ENCODE measurements around the gene FRAS1.
"Not testable (repeated sequence)": the region's sequence is repeated elsewhere in the genome, so short reads cannot be mapped to it uniquely, and the experiment has no call there.

FRAS1 gene

GRCh38 chr4:78460368-78460767, 403.2 kb downstream of the FRAS1 start:
- no peak for DNase-seq

DNA sequence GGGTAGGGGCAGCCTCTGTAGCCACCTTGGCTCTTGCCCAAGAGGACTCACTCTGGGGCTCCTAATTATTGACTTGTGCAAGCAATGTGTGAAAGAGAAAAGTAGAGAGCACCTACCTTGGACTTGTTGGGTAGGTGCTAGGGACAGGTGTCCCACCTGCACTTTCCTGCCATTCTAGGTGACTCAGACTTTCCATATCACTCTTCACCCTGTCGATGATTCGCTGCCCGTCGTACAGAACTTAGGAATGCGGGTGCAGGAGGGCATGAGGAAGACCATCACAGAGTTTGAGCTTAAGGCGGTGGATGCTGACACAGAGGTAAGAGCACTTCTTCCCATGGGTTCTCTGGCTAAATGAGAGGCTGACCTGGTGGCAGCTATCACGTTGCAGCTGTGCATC, 407.1 kb downstream of the FRAS1 start:
- DNase-seq = no peak

DNA sequence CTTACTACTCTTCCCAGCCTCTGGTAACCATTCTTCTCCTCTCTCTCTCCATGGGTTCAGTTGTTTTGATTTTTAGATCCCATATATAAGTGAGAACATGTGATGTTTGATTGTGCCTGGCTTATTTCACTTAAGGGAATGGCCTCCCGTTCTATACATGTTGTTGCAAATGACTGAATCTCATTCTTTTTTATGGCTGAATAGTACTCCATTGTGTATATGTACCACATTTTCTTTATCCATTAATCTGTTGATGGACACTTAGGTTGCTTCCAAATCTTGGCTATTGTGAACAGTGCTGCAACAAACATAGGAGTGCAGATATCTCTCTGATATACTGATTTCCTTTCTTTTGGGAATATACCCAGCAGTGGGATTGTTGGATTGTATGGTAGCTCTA, 410.1 kb downstream of the FRAS1 start:
- DNase-seq = not testable (repeated sequence)

DNA sequence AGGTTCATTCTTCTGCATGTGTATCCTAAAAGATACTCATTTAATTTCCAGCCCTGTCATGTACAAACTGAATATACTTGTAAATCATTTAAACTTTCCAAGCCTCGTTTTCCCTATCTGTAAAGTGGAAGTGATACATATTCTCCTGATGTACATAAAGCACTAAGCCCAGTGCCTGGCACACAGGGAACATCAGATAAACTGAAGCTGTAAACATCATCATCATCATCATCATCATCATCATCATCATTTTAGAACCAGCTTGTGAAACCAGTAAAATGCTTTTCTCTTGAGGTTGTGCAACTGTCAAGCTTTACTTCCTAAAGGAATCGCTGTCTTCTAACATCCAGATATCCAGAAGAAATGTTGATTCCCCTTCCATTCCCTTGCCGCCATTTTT, 411.1 kb downstream of the FRAS1 start:
- no peak for DNase-seq

DNA sequence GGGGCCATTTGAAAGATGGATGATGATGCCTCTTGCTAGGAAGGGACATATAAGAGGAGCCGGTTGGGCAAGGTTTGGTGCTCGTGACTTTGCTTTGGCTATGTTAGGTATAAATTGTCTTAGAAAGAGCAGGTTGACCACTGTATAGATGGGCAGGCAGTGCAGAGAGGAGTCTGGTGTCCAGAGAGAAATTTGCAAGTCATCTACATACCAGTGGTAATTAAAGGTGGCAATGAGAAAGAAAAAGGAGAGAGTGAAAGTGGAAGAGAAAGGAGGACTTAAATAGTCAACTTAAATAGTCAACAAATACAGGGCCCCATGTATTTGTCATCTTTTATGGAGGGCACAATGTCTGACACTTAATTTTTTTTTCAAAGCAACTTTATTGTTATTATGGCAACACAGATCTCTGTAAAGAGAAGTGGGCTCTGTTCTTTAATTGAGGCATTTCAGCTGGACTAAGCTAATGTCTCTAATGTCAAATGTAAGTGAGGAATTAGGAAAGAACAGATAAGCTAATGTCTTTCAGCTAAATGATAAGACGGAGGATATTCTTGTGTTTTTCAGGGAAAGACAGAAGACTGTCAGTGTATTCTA, 419.1 kb downstream of the FRAS1 start:
- no peak for DNase-seq

GRCh38 chr4:78477276-78477675, 420.2 kb downstream of the FRAS1 start:
- DNase-seq = no peak

DNA sequence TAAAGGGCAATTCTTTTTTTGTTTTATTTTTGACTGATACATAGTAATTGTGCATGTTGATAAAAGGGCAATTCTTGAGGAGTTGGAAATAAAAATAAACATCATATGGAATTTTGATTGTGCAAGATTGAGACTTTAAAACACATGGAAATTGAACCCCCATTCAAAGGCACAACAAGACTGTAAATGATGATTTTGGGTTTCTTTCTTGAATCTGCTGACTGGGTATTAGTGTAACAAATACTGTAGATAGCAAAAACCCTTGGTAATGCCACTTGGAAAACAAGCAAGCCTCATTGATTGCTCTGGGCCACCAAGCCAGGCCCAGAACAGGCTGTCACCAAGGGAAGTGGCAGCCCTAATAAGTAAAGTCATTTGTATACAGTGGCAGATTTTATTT, 421.4 kb downstream of the FRAS1 start:
- no peak for DNase-seq

- no peak for DNase-seq
Observed at GRCh38 chr4:78480286-78480685, 423.2 kb downstream of the FRAS1 start.

DNA sequence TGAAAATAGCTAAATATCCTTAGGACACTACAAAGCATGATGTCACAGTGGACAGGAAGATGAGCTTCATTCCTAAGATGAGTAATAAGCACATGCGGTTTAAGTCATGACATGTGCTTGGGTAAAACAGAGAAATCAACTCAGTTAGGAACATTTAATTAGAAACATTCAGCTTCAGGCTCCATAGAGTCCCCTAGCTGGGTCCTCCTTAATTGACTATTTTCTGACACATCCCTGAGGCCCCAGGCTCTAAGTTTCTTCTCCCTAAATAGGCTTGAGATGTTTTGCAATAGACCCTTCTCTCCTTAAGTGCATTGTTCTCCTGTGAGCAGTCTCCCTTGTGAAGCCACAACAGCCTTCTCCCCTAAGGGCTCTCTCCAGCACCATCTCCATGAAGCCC, 424.1 kb downstream of the FRAS1 start:
- DNase-seq = no peak

- DNase-seq = no peak
Observed at GRCh38 chr4:78482281-78482680, 425.2 kb downstream of the FRAS1 start.

- DNase-seq = no peak
Observed at GRCh38 chr4:78483811-78484210, 426.7 kb downstream of the FRAS1 start.

DNA sequence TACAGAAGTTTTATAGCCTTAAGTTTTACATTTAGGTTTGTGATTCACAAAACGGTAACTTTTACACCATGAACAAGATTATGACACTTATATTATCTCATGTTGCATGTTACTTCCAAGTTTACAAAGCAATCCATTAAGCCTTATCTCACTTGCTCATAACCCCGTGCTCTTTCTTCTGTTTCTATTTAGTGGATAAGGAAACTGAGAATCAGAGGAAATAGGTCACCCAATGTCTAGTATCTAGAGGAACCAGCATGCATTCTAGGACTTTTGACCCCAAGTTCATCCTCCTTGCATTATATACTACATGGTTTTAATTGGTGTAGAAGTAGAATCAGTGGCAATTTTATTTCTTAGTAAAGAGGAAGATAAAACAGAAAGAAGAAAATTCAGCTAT, 427.5 kb downstream of the FRAS1 start:
- no peak for DNase-seq

DNA sequence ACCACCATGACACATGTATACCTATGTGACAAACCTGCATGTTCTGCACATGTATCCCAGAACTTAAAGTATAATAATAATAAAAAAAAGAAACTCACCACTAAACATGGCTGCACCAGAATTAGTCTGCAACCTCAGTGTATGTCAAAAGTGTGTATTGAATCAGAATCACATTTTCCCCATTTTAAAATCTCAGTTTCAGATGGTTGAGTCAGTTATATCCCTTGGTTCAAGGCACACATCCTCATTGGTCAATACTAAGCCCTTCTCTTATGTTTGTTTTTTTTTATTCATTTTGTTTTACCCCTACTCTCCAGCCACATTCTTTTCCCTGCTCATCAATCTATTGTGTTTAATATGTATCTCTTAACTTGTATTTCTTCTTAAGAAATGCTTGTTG, 436.6 kb downstream of the FRAS1 start:
- no peak for DNase-seq

GRCh38 chr4:78496021-78496643, 439.0 kb downstream of the FRAS1 start:
- DNase-seq = no peak

DNA sequence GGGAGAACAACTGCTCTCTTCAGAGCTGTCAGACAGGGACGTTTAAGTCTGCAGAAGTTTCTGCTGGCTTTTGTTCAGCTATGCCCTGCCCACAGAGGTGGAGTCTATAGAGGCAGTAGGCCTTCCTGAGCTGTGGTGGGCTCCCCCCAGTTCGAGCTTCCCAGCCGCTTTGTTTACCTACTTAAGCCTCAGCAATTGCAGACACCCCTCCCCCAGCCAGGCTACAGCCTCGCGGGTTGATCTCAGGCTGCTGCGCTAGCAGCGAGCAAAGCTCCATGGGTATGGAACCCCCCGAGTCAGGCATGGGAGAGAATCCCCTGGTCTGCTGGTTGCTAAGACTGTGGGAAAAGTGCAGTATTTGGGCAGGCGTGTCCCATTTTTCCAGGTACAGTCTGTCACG, 449.1 kb downstream of the FRAS1 start:
- not testable (repeated sequence) for DNase-seq

DNA sequence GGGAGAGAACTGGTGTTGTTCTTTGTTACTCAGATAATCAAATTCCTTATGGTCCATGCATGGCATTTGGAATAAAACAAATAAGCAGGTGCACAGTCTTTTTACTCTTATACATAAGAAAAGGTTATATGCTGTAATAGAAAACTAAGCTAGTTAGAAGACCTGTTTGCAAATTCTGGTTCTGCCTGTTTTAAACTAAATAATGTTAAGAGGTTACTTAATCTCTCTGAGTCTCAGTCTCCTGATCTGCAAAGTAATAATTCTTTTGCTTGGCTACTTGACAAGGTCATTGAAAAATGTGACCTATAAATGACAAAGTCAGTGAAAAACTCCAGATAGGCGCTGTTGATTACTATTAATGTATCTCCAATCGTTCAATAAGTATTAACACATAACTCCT, 451.9 kb downstream of the FRAS1 start:
- DNase-seq = no peak

DNA sequence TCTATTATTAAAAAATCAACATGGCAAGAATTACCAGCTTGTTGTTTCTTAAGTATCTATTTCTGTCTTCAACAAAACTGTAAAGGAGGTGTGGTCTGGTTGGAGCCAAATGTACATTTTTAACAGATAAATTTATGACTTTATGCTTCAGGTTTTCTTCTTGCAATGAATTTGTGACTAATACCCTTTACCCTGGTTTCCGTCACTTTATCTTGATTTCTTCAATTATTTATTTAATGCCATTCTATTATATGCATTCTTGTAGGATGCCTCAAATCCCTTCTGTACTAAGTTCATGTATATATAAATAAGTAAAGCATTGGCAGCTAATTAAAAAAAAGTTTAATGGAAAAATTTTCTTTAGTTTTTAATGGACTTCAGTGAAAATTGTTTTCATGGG, 453.0 kb downstream of the FRAS1 start:
- no peak for DNase-seq

DNA sequence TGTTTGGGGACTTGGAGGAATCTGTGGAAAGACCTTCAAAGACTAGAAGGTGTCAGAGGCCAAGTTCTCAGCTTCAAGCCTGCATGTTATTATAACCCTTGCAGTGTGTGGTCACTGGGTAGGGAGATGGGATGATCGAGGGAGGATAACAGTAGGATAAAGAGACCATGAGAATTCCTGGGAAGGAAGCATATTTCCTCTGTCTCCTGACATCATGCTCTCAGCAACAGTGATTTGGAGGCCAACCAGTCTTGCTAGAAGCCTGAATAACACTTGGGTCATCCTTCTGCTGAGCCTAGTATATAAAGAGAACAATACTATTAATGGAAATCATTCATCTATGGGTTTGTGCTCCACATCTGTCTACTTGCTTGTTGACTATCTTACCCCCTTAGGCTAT, 453.6 kb downstream of the FRAS1 start:
- DNase-seq = no peak

DNA sequence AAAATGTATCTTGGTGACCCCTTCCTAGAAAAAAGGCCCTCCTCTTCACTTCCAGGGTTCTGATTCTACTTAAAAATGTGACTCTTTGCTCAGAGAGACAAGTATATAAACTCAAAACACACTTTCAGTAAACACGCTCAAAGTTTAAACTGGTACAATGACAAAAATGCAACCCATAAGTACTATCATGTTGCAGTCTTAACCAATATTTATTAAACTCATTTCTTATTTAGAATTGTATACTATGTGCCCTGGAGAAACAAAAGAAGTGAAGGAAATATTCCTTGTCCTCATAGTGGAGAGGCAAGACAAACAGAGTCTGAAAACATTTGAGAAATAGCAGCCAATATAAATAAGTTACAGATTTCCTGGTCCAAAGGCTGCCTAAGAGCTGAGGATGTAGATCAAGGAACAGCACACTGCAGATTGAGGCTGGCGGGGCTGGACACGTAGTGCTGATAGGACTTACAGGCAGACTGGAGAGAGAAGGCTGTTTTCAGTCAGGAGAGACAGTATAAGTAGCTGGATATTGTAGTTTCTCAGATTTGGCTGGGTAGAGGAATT, 455.3 kb downstream of the FRAS1 start:
- DNase-seq = no peak

DNA sequence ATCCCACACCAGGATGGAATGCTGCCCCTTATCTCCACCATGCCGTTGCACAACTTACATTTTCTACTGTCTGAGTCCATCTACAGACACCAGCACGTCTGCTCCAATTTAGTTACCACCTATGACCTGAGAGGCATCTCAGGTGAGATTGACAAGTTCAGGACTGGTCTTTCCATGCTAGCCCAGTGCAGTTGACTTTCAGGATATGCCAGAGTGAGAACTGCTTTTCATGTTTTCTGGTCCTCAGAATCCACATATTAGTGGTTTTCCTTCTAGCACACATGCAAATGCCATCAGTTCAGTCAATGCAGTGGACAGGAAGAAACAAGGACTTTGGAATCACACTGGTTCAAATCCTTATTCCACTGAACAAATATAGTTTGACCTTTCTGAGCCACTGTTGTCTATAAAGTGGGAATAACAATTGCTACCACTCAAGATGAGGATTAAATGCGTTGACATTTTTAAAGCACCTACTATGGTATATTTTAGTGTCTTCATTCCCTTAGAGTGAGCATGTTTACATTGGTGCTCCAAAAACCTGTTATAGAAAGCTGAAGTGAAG, 456.4 kb downstream of the FRAS1 start:
- DNase-seq = no peak

DNA sequence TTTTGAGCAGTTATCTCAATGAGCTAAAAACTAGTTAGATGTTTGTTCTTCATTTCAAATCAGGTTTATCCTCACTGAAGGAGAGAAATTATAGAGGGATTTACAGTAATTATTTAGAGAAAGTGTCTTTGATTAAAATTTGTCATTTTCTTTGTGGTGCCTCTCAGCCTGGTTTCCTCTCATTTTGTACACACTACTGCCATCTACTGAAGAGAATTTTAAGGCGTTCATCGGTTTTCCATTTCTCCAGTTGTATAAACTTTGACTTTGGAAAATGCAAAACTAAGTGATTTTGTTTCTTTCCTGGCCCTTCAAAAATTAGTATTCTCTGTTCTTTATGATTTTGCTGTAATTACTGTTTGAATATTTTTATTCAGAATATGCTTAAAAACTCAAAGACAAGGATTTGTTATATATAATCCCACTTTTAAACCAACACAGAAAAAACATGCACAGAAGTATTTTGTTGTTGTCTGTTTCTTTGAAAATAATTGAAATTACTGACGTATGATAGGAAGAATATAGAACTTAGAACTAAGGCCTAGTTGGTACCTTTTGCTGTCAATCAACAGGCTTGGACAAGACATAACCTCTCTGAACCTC, 460.0 kb downstream of the FRAS1 start:
- no peak for DNase-seq

GRCh38 chr4:78518561-78518960, 461.4 kb downstream of the FRAS1 start:
- no peak for DNase-seq

DNA sequence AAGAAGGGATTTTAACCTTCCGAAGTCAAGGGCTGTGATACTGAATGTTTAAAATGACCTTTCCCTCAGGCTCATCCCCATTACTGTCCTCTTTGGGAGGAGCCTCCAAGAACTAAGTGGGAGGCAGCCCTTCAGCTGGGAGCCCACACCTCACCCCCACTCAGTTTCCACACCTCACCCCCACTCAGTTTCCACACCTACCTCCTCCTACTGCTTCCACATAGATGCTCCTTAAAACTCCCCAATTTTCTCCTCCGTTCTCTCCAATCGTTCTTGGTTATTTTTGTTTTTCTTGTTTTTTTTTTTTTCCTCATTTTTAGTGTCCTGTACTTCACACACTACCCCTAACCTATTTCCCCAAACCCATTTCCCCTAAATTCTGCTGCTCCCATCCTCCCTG, 462.8 kb downstream of the FRAS1 start:
- DNase-seq = no peak

DNA sequence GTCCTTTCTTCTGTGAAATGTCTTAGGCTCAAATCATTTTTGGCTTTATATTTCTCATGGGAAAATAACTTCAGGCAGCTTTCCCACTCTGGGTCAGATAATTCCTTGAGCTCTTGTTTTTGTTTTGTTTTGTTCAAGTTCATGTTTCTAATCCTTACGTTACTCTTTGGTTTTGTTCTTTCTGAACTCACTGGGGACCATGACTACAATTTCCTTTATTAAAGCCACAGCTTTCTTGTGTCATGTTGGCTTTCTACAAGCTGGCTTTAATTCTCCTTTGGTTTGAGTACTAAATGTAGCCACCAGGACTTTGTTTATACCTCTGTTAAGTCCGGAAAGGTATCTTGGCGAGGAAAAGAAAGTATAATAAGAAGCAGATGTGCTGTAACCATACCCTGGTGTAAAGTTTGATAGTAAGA, 463.7 kb downstream of the FRAS1 start:
- no peak for DNase-seq
